ENCODE measurements around the gene CCDC167.

- no peak for TF ChIP-seq CTCF (IDR thresholded peaks at IDR 0.05; ENCODE audit: low read depth, low read length, poor library complexity, severe bottlenecking)
- TF ChIP-seq EZH2phosphoT487 (IDR thresholded peaks at IDR 0.05; ENCODE audit: borderline replicate concordance, low read length): no peak
Measured at GRCh38 chr6:37511201-37511600, 11.5 kb upstream of the CCDC167 start.
